ENCODE results near the gene TDRD5.
"Not testable (repeated sequence)": the region's sequence is repeated elsewhere in the genome, so short reads cannot be mapped to it uniquely, and the experiment has no call there.

TDRD5 gene

GRCh38 chr1:179601093-179601492, 9.5 kb downstream of the TDRD5 start:
- DNase-seq (ENCODE audit: low read depth): no peak

- no peak for DNase-seq (ENCODE audit: low read depth)
These were observed 20.7 kb downstream of the TDRD5 start for GRCh38 chr1:179612361-179612760.

- no peak for DNase-seq (ENCODE audit: low read depth)
These were observed 39.1 kb downstream of the TDRD5 start for GRCh38 chr1:179630719-179631118.

- no peak for DNase-seq (ENCODE audit: low read depth)
These were observed 41.2 kb downstream of the TDRD5 start for GRCh38 chr1:179632868-179633267.

- DNase-seq (ENCODE audit: low read depth): no peak
These were observed 45.7 kb downstream of the TDRD5 start for GRCh38 chr1:179637211-179637860.

- DNase-seq (ENCODE audit: low read depth): no peak
These were observed 69.4 kb downstream of the TDRD5 start for GRCh38 chr1:179661018-179661417.

- DNase-seq (ENCODE audit: low read depth): no peak
These were observed 72.2 kb downstream of the TDRD5 start for GRCh38 chr1:179663810-179664209.

GRCh38 chr1:179677882-179678281, 86.2 kb downstream of the TDRD5 start:
- DNase-seq (ENCODE audit: low read depth): no peak

GRCh38 chr1:179694530-179694929, 102.9 kb downstream of the TDRD5 start:
- DNase-seq (ENCODE audit: low read depth): not testable (repeated sequence)

GRCh38 chr1:179702946-179703539, 111.4 kb downstream of the TDRD5 start:
- no peak for DNase-seq (ENCODE audit: low read depth)

GRCh38 chr1:179706339-179706941, 114.8 kb downstream of the TDRD5 start:
- peak; percentile 21 for DNase-seq (ENCODE audit: low read depth)

GRCh38 chr1:179707406-179707805, 115.8 kb downstream of the TDRD5 start:
- no peak for DNase-seq (ENCODE audit: low read depth)

- DNase-seq (ENCODE audit: low read depth): no peak
These were observed 117.0 kb downstream of the TDRD5 start for GRCh38 chr1:179708434-179709195.

GRCh38 chr1:179709841-179710329, 118.3 kb downstream of the TDRD5 start:
- peak; percentile 3 for DNase-seq (ENCODE audit: low read depth)

- DNase-seq (ENCODE audit: low read depth): no peak
These were observed 122.5 kb downstream of the TDRD5 start for GRCh38 chr1:179714159-179714558.

- no peak for DNase-seq (ENCODE audit: low read depth)
These were observed 123.0 kb downstream of the TDRD5 start for GRCh38 chr1:179714623-179715022.

GRCh38 chr1:179719272-179719671, 127.6 kb downstream of the TDRD5 start:
- no peak for DNase-seq (ENCODE audit: low read depth)

GRCh38 chr1:179728271-179728670, 136.6 kb downstream of the TDRD5 start:
- no peak for DNase-seq (ENCODE audit: low read depth)

- no peak for DNase-seq (ENCODE audit: low read depth)
These were observed 138.2 kb downstream of the TDRD5 start for GRCh38 chr1:179729881-179730280.

- no peak for DNase-seq (ENCODE audit: low read depth)
These were observed 140.0 kb downstream of the TDRD5 start for GRCh38 chr1:179731643-179732042.
